Uterus (tissue), 2 donors: ENCODE measurements around the gene AP2M1.

Experiments
- CTCF ChIP-seq, 4 experiments: fragments of 200-600 bp in 2 of 4; fragments of 450-650 bp in 2 of 4; sonication (generic) in 2 of 4; IDR thresholded peaks; one replicate each; pipeline ENCODE4 v1.5.1; 2016 to 2019; ENCODE audit warnings: antibody characterized with exemption in 4 of 4, mild to moderate bottlenecking in 2 of 4, moderate library complexity in 1 of 4
- POLR2A ChIP-seq, 2 donors: fragments of 450-650 bp; IDR thresholded peaks; one replicate each; pipeline ENCODE4 v1.6.1; 2016; ENCODE audit warnings: antibody characterized with exemption in 2 of 2, mild to moderate bottlenecking in 1 of 2, moderate library complexity in 1 of 2

GRCh38 chr3:184200825-184201224, 26.2 kb downstream of the AP2M1 start:
- TF ChIP-seq CTCF (IDR thresholded peaks at IDR 0.05) (no peak), POLR2A (IDR thresholded peaks at IDR 0.05) (no peak)
